Cardiac muscle cell (in vitro differentiated cells and primary cell): ENCODE data around the gene COL5A1. TPM values are rescaled to one million over a fixed set of nuclear protein-coding genes. Genes with fewer than 3 reads are reported as not detected.

ENCODE experiments used
- DNase-seq, 2 donors: peaks; one replicate each; pipeline versions ENCODE4 v3.0.0 to v3.0.0-alpha.2; 2010 to 2017; ENCODE audit warnings: low read depth in 1 of 2, low spot score in 1 of 2
- H3K27ac ChIP-seq: fragments of 200-600 bp; sonication (generic); 2 replicates; pipeline ENCODE4 v1.5.1; 2016
- H3K27me3 ChIP-seq: fragments of 200-600 bp; sonication (generic); 2 replicates; pipeline ENCODE4 v1.6.0; 2016; ENCODE audit warnings: control low read depth
- H3K36me3 ChIP-seq: fragments of 200-600 bp; sonication (generic); 2 replicates; pipeline ENCODE4 v1.5.1; 2016; ENCODE audit warnings: control low read depth
- H3K4me1 ChIP-seq: fragments of 200-600 bp; sonication (generic); 2 replicates; pipeline ENCODE4 v1.8.1; 2017; ENCODE audit warnings: low read depth, mild to moderate bottlenecking, mixed run types
- H3K4me3 ChIP-seq: fragments of 200-600 bp; sonication (generic); 2 replicates; pipeline ENCODE4 v1.5.1; 2016; ENCODE audit warnings: mild to moderate bottlenecking
- H3K9me3 ChIP-seq: fragments of 200-600 bp; sonication (generic); 2 replicates; pipeline ENCODE4 v1.5.1; 2017; ENCODE audit warnings: low read depth, mild to moderate bottlenecking, control low read depth
- polyA plus RNA-seq: library from polyadenylated mRNA; unstranded; fragments of >200 nt; fragmentation: Nextera tagmentation; extraction: Ambion mirVana; gene quantifications from 2 replicates; pipeline ENCODE4 v1.2.1, GENCODE V29; 2016
- total RNA-seq: library from RNA; depleted of rRNA; stranded (reverse); fragments of >200 nt; gene quantifications from 2 replicates; pipeline ENCODE4 v1.2.3, GENCODE V29; 2016
- TF ChIP-seq, protein P1 (sequence below): IDR thresholded peaks from 2 replicates; pipeline ENCODE4 v1.5.1; 2012; ENCODE audit warnings: low read depth, mild to moderate bottlenecking, low read length

The COL5A1 gene
- total and polyA plus RNA-seq, 2 experiments from 2014 or later = 34.5 to 129 TPM

DNA sequence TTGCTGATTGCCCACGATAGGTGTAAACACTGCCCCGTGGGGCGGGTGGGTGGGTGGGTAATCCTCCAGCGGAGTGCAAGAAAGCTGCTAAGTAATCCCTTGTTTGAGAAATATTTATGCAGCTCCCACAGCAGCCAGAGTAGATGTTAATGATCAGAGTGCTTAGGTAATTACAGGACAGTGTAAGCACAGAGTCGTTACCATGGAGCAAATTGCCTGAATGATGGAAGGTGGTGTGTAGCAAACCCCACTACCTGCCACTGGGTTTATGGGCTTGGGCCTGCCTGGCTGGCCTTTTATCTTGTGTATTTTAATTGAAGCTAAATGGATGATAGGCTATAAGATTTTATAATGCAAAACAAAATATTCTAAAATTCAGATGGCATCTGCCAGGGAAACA, 110.0 kb downstream of the COL5A1 start:
- H3K36me3 ChIP-seq = peaks cover 10% of the 10 kb centered on the region
- H3K27me3 ChIP-seq = no peaks in the 10 kb centered on the region

DNA sequence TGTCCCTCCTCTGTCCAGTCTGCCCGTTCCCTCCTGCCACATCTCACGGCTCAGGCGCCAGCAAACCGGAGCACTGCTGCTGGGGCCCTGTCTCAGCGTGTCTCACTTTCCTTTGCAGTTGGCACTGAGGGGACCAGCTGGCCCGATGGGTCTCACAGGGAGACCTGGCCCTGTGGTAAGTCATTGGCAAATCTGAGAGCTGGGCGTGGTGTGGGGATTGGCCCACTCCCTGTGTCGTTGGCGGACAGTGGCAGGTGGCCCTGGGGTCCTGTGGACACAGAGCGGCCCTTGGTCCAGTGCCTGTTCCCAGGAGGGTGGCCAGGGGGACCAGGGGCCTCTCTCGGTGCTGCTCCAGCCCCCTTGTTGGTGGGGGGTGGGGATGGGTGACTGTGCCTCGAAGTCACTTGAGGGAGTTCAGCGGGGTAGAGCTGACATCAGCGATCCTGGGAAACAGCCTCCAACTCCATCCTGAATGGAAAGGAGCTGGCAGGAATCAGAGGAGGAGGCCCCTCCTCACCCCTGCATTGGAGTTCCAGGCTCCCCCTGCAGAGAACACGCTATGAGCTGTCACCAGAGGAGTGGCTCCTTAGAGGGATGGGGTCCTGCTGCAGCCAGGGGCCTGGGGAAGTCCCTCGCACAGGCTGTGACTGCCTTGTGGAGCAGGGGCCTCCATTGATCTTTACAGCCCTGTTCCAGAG, 111.0 kb downstream of the COL5A1 start:
- no peak for DNase-seq
- Histone ChIP-seq H3K9me3 (no peaks in the 10 kb centered on the region), H3K4me3 (no peak overlapping the region), H3K4me1 (no peaks in the 10 kb centered on the region), H3K36me3 (peaks cover 10% of the 10 kb centered on the region), H3K27ac (no peak overlapping the region), H3K27me3 (no peaks in the 10 kb centered on the region)
- TF ChIP-seq, protein P1, sequence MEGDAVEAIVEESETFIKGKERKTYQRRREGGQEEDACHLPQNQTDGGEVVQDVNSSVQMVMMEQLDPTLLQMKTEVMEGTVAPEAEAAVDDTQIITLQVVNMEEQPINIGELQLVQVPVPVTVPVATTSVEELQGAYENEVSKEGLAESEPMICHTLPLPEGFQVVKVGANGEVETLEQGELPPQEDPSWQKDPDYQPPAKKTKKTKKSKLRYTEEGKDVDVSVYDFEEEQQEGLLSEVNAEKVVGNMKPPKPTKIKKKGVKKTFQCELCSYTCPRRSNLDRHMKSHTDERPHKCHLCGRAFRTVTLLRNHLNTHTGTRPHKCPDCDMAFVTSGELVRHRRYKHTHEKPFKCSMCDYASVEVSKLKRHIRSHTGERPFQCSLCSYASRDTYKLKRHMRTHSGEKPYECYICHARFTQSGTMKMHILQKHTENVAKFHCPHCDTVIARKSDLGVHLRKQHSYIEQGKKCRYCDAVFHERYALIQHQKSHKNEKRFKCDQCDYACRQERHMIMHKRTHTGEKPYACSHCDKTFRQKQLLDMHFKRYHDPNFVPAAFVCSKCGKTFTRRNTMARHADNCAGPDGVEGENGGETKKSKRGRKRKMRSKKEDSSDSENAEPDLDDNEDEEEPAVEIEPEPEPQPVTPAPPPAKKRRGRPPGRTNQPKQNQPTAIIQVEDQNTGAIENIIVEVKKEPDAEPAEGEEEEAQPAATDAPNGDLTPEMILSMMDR = no peak

More for the DNA sequence above, 110.0 kb downstream of the COL5A1 start:
- no peak for DNase-seq
- TF ChIP-seq, protein P1 = no peak
- Histone ChIP-seq H3K4me3 (no peak overlapping the region), H3K4me1 (no peaks in the 10 kb centered on the region), H3K27ac (no peak overlapping the region), H3K9me3 (no peaks in the 10 kb centered on the region)

DNA sequence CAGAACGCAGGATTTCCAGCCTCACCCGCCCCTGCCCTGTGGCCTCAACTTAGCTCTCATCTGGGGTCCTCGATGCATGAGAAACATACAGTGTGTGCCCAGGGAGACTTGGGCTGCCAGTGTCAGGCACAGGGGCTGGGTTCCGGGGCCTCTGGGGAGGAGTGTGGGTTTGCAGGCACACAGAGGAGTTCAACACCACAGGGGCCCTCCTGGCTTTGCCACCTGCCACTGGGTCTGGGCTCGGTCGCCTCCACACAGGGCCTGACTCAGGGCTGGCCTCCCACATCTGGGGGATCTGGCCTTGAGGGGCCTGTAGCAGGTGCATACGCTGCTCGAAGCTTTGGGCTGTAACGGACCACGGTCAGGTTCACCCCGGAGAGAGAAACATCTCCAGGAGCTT, 111.6 kb downstream of the COL5A1 start:
- H3K27me3 ChIP-seq = no peaks in the 10 kb centered on the region
- peaks cover 6% of the 10 kb centered on the region for H3K36me3 ChIP-seq
- H3K4me3 ChIP-seq = no peak overlapping the region
- no peak for DNase-seq
- no peaks in the 10 kb centered on the region for H3K4me1 ChIP-seq
- no peaks in the 10 kb centered on the region for H3K9me3 ChIP-seq
- no peak overlapping the region for H3K27ac ChIP-seq
- TF ChIP-seq, protein P1 = no peak

DNA sequence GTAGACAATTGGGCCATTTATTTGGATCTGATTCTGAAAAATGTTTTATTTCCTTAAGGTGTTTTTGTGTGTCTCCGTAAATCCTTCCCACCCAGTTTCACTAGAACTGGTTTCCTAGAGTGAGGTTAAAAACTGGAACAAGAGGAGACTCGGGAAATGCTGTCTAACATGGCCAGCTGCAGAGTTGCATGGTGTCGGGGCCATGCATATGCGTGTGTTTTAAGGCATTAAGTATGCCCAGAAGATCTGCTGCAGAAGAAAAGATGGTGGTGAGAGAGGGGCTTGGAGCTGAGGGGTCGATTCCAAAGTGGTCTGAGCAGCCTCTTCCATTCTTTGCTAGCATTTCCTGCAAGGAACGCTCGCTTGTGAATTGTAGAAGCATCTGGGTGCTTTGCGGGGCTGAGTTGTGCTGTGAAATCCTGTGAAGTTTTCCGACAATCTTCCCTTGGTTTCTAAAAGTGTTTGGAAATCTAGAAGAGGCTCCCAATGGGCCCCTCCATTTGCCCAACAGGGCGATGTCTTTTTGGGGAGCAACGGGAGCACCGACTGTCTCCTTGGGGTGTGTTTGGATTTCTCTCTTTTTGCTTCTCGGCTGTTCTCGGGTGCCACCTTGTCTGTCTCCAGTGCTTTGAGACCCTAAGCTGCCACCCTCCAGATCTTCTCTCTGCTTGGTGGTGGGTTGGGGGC, 113.8 kb downstream of the COL5A1 start:
- Histone ChIP-seq H3K36me3 (no peaks in the 10 kb centered on the region), H3K4me1 (no peaks in the 10 kb centered on the region), H3K27ac (no peak overlapping the region), H3K4me3 (no peak overlapping the region), H3K9me3 (no peaks in the 10 kb centered on the region), H3K27me3 (no peaks in the 10 kb centered on the region)
- TF ChIP-seq, protein P1 = no peak
- DNase-seq = no peak

DNA sequence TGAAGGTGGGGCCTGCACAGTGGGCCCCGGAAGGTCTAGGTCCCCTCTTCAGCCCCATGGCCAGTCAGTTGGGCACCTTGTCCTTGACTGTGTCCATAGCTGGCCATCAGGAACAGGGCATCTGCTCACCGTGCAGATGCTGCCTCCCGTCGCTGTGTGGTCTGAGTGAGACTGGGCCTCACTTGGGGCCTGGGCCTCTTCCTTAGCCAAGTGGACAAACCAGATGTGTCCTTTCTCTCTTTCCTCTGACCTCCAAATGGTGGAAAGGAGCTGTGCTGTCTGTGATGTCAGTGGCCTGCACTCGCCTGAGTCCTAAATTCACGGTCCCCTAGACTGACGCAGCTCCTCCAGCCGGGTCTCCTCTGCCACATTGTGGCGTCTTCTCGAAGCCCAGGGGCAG, 114.5 kb downstream of the COL5A1 start:
- H3K27me3 ChIP-seq = no peaks in the 10 kb centered on the region
- H3K4me3 ChIP-seq = no peak overlapping the region
- TF ChIP-seq, protein P1 = no peak
- no peak for DNase-seq
- H3K27ac ChIP-seq = no peak overlapping the region
- H3K9me3 ChIP-seq = no peaks in the 10 kb centered on the region
- H3K36me3 ChIP-seq = no peaks in the 10 kb centered on the region
- H3K4me1 ChIP-seq = no peaks in the 10 kb centered on the region
